Cardiac muscle cell (in vitro differentiated cells and primary cell): ENCODE results near the gene TMC6. TPM values are rescaled to one million over a fixed set of nuclear protein-coding genes. Genes with fewer than 3 reads are reported as not detected.

Experiments used
- DNase-seq, 2 donors: peaks; one replicate each; pipeline versions ENCODE4 v3.0.0 to v3.0.0-alpha.2; 2010 to 2017; ENCODE audit warnings: low read depth in 1 of 2, low spot score in 1 of 2
- H3K27ac ChIP-seq: fragments of 200-600 bp; sonication (generic); 2 replicates; pipeline ENCODE4 v1.5.1; 2016
- H3K27me3 ChIP-seq: fragments of 200-600 bp; sonication (generic); 2 replicates; pipeline ENCODE4 v1.6.0; 2016; ENCODE audit warnings: control low read depth
- H3K36me3 ChIP-seq: fragments of 200-600 bp; sonication (generic); 2 replicates; pipeline ENCODE4 v1.5.1; 2016; ENCODE audit warnings: control low read depth
- H3K4me1 ChIP-seq: fragments of 200-600 bp; sonication (generic); 2 replicates; pipeline ENCODE4 v1.8.1; 2017; ENCODE audit warnings: low read depth, mild to moderate bottlenecking, mixed run types
- H3K4me3 ChIP-seq: fragments of 200-600 bp; sonication (generic); 2 replicates; pipeline ENCODE4 v1.5.1; 2016; ENCODE audit warnings: mild to moderate bottlenecking
- H3K9me3 ChIP-seq: fragments of 200-600 bp; sonication (generic); 2 replicates; pipeline ENCODE4 v1.5.1; 2017; ENCODE audit warnings: low read depth, mild to moderate bottlenecking, control low read depth
- CTCF ChIP-seq: IDR thresholded peaks from 2 replicates; pipeline ENCODE4 v1.5.1; 2012; ENCODE audit warnings: low read depth, mild to moderate bottlenecking, low read length
- polyA plus RNA-seq: library from polyadenylated mRNA; unstranded; fragments of >200 nt; fragmentation: Nextera tagmentation; extraction: Ambion mirVana; gene quantifications from 2 replicates; pipeline ENCODE4 v1.2.1, GENCODE V29; 2016
- total RNA-seq: library from RNA; depleted of rRNA; stranded (reverse); fragments of >200 nt; gene quantifications from 2 replicates; pipeline ENCODE4 v1.2.3, GENCODE V29; 2016

TMC6 gene
- total and polyA plus RNA-seq, 2 experiments from 2014 or later: 85.4 to 144 TPM

DNA sequence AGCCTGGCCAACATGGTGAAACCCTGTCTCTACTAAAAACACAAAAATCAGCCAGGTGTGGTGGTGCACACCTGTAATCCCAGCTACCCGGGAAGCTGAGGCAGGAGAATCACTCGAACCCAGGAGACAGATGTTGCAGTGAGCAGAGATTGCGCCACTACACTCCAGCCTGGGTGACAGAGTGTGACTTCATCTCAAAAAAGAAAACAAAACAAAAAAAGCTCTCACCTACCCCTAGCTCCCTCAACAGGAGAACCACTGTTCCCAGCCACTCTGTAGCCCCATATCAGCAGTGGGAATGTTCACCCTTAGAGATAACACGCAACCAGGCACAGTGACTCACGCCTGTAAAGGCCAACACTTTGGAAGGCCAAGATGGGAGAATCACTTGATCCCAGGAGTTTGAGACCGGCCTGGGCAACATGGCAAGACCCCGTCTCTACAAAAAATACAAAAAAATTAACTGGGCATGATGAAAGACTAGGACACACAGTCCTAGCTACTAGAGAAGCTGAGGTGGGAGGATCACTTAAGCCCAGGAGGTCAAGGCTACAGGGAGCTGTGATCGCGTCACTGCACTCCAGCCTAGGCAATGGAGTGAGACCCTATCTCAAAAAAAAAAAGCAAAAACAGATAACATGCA, 7.4 kb upstream of the TMC6 start:
- Histone ChIP-seq H3K27ac (no peak overlapping the region), H3K36me3 (no peaks in the 10 kb centered on the region), H3K4me3 (no peak overlapping the region), H3K4me1 (peaks cover 4% of the 10 kb centered on the region), H3K27me3 (no peaks in the 10 kb centered on the region), H3K9me3 (no peaks in the 10 kb centered on the region)
- no peak for TF ChIP-seq CTCF
- no peak for DNase-seq

- Histone ChIP-seq H3K27ac (no peak overlapping the region), H3K9me3 (no peaks in the 10 kb centered on the region), H3K27me3 (no peaks in the 10 kb centered on the region), H3K4me1 (peaks cover 4% of the 10 kb centered on the region), H3K4me3 (no peak overlapping the region), H3K36me3 (no peaks in the 10 kb centered on the region)
- TF ChIP-seq CTCF: no peak
- DNase-seq: no peak
Measured at GRCh38 chr17:78134899-78135385, 6.4 kb upstream of the TMC6 start.

- H3K4me1 ChIP-seq: peaks cover 4% of the 10 kb centered on the region
- H3K9me3 ChIP-seq: no peaks in the 10 kb centered on the region
- peak; percentile 44 to 50 for DNase-seq
- no peaks in the 10 kb centered on the region for H3K36me3 ChIP-seq
- peak; percentile 48 for TF ChIP-seq CTCF
- no peak overlapping the region for H3K27ac ChIP-seq
- H3K4me3 ChIP-seq: no peak overlapping the region
- no peaks in the 10 kb centered on the region for H3K27me3 ChIP-seq
Measured at GRCh38 chr17:78133971-78134898, 5.7 kb upstream of the TMC6 start.

GRCh38 chr17:78133179-78133951, 4.8 kb upstream of the TMC6 start:
- Histone ChIP-seq H3K4me1 (peaks cover 4% of the 10 kb centered on the region), H3K9me3 (no peaks in the 10 kb centered on the region), H3K27ac (no peak overlapping the region), H3K27me3 (no peaks in the 10 kb centered on the region), H3K4me3 (no peak overlapping the region), H3K36me3 (no peaks in the 10 kb centered on the region)
- DNase-seq: no peak
- no peak for TF ChIP-seq CTCF

GRCh38 chr17:78132767-78133178, 4.2 kb upstream of the TMC6 start:
- Histone ChIP-seq H3K4me1 (peaks cover 4% of the 10 kb centered on the region), H3K27me3 (no peaks in the 10 kb centered on the region), H3K27ac (no peak overlapping the region), H3K9me3 (no peaks in the 10 kb centered on the region), H3K36me3 (no peaks in the 10 kb centered on the region), H3K4me3 (no peak overlapping the region)
- no peak for TF ChIP-seq CTCF
- DNase-seq: no peak
